Measurements from ENCODE around the gene SFXN5.

The SFXN5 gene

GRCh38 chr2:72985891-72986683, 85.4 kb downstream of the SFXN5 start:
- intact Hi-C loops (cut with DNase I): no loop called here
- DNase-seq: peak in 2 of 10 donors; percentile 22 to 62

GRCh38 chr2:72985136-72985535, 86.4 kb downstream of the SFXN5 start:
- intact Hi-C loops (cut with DNase I): no loop called here
- peak in 3 of 10 donors; percentile 12 to 36 (median 19) for DNase-seq

- intact Hi-C loops (cut with DNase I): no loop called here
- peak in 5 of 10 donors; percentile 30 to 85 (median 73) for DNase-seq
These were observed 87.3 kb downstream of the SFXN5 start for GRCh38 chr2:72984172-72984671.

GRCh38 chr2:72983500-72984161, 87.9 kb downstream of the SFXN5 start:
- peak in 4 of 10 donors; percentile 21 to 61 (median 46) for DNase-seq
- intact Hi-C loops (cut with DNase I): no loop called here

- DNase-seq: peak in 3 of 10 donors; percentile 2 to 72 (median 52)
- intact Hi-C loops (cut with DNase I): no loop called here
These were observed 88.6 kb downstream of the SFXN5 start for GRCh38 chr2:72982781-72983499.

GRCh38 chr2:72982219-72982618, 89.3 kb downstream of the SFXN5 start:
- intact Hi-C loops (cut with DNase I): no loop called here
- DNase-seq: peak in 2 of 10 donors; percentile 24 to 34

GRCh38 chr2:72981536-72981935, 90.0 kb downstream of the SFXN5 start:
- intact Hi-C loops (cut with DNase I): no loop called here
- DNase-seq: peak in 4 of 10 donors; percentile 28 to 67 (median 44)

GRCh38 chr2:72980535-72981217, 90.8 kb downstream of the SFXN5 start:
- DNase-seq: peak in 4 of 10 donors; percentile 8 to 77 (median 40)
- intact Hi-C loops (cut with DNase I): no loop called here

- intact Hi-C loops (cut with DNase I): no loop called here
These were observed 91.6 kb downstream of the SFXN5 start for GRCh38 chr2:72979896-72980295.

GRCh38 chr2:72975017-72975416, 96.5 kb downstream of the SFXN5 start:
- intact Hi-C loops (cut with DNase I): no loop called here

More at GRCh38 chr2:72979896-72980295, 91.6 kb downstream of the SFXN5 start:
- DNase-seq: no peak

GRCh38 chr2:72974436-72974754, 97.1 kb downstream of the SFXN5 start:
- peak in 1 of 10 donors; percentile 33 for DNase-seq
- intact Hi-C loops (cut with DNase I): no loop called here

More at GRCh38 chr2:72975017-72975416, 96.5 kb downstream of the SFXN5 start:
- DNase-seq: peak in 1 of 10 donors; percentile 27

GRCh38 chr2:72973566-72974435, 97.7 kb downstream of the SFXN5 start:
- peak in 5 of 10 donors; percentile 29 to 88 (median 44) for DNase-seq
- intact Hi-C loops (cut with DNase I): loop anchor here (2.0 kb wide), 1 partner anchor 81 kb away; no protein-coding TSS in a partner anchor

- intact Hi-C loops (cut with DNase I): loop anchor here (2.0 kb wide), 1 partner anchor 80 kb away; no protein-coding TSS in a partner anchor
- peak in 1 of 10 donors; percentile 80 for DNase-seq
These were observed 98.4 kb downstream of the SFXN5 start for GRCh38 chr2:72973137-72973535.

- intact Hi-C loops (cut with DNase I): loop anchor here (2.0 kb wide), 1 partner anchor 80 kb away; no protein-coding TSS in a partner anchor
- DNase-seq: peak in 1 of 10 donors; percentile 75
These were observed 99.0 kb downstream of the SFXN5 start for GRCh38 chr2:72972352-72973136.

GRCh38 chr2:72971036-72971435, 100.5 kb downstream of the SFXN5 start:
- DNase-seq: peak in 1 of 10 donors; percentile 37
- intact Hi-C loops (cut with DNase I): no loop called here

GRCh38 chr2:72969706-72970105, 101.8 kb downstream of the SFXN5 start:
- peak in 1 of 10 donors; percentile 52 for DNase-seq
- intact Hi-C loops (cut with DNase I): no loop called here

GRCh38 chr2:72968286-72968685, 103.2 kb downstream of the SFXN5 start:
- DNase-seq: peak in 1 of 10 donors; percentile 67
- intact Hi-C loops (cut with DNase I): no loop called here

Measured in posterior cingulate gyrus (tissue), 11 donors.